ENCODE data around the gene NMB. TPM values are rescaled to one million over a fixed set of nuclear protein-coding genes. Genes with fewer than 3 reads are reported as not detected.

The NMB gene
- total RNA-seq, 2 experiments from 2014 or later: 5.1 to 5.7 TPM

GRCh38 chr15:84671211-84671610 lies 13.2 kb upstream of the NMB start:
- Mint-ChIP-seq H3K4me3 (no peak overlapping the region), H3K4me1 (ENCODE audit: low read depth) (peaks cover 33% of the 10 kb centered on the region), H3K27me3 (ENCODE audit: low read depth) (no peaks in the 10 kb centered on the region), H3K36me3 (ENCODE audit: low read depth) (peaks cover 25% of the 10 kb centered on the region), H3K27ac (peak overlapping the region; percentile 7), H3K9me3 (no peaks in the 10 kb centered on the region)
- CTCF ChIA-PET: interaction anchor here (0.7 to 1.4 kb wide), 2 partner anchors 12 to 30 kb away, joined by 3 to 6 read pairs; no protein-coding TSS in a partner anchor
- no peak for DNase-seq
- intact Hi-C loops (cut with micrococcal nuclease): no loop called here

DNA sequence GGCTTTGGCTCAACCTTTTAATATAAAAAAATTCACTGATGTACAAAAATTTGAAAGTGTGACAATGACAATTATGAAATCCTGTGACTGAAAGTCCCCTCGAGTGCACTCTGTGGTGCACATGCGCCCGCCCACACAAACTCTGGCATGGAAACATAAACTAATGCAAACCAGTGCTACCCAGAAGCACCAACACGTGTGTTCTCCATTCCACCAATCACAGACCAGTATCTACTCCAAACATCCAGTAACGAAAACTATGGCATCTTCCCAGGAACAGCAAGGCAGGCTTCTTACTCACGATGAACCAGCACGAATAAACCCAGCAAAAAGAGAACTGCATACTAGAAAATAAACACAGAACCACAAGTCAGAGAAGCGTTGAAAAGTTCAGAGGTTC lies 11.7 kb upstream of the NMB start:
- peak; percentile 59 for DNase-seq
- H3K4me3 Mint-ChIP-seq: no peak overlapping the region
- H3K4me1 Mint-ChIP-seq (ENCODE audit: low read depth): peaks cover 35% of the 10 kb centered on the region

GRCh38 chr15:84668221-84668982 lies 10.4 kb upstream of the NMB start:
- CTCF ChIA-PET: interaction anchor here (0.6 to 1.2 kb wide), 4 partner anchors 9 to 87 kb away, joined by 3 to 5 read pairs (median 4); no protein-coding TSS in a partner anchor
- intact Hi-C loops (cut with micrococcal nuclease): loop anchor here (2.0 kb wide), 1 partner anchor 14 kb away; the partner anchor contains the start of gene WDR73
- Mint-ChIP-seq H3K4me1 (ENCODE audit: low read depth) (peaks cover 35% of the 10 kb centered on the region), H3K27ac (peak overlapping the region; percentile 75), H3K9me3 (no peaks in the 10 kb centered on the region), H3K27me3 (ENCODE audit: low read depth) (no peaks in the 10 kb centered on the region), H3K4me3 (no peak overlapping the region), H3K36me3 (ENCODE audit: low read depth) (peaks cover 29% of the 10 kb centered on the region)
- no peak for DNase-seq

More for the DNA sequence above, 11.7 kb upstream of the NMB start:
- Mint-ChIP-seq H3K27ac (no peak overlapping the region), H3K9me3 (no peaks in the 10 kb centered on the region), H3K36me3 (ENCODE audit: low read depth) (peaks cover 30% of the 10 kb centered on the region), H3K27me3 (ENCODE audit: low read depth) (no peaks in the 10 kb centered on the region)
- intact Hi-C loops (cut with micrococcal nuclease): loop anchor here (1.0 to 2.0 kb wide), 5 partner anchors 15 to 92 kb away; partner anchors contain the start of genes SEC11A and WDR73
- CTCF ChIA-PET: no interaction called here

DNA sequence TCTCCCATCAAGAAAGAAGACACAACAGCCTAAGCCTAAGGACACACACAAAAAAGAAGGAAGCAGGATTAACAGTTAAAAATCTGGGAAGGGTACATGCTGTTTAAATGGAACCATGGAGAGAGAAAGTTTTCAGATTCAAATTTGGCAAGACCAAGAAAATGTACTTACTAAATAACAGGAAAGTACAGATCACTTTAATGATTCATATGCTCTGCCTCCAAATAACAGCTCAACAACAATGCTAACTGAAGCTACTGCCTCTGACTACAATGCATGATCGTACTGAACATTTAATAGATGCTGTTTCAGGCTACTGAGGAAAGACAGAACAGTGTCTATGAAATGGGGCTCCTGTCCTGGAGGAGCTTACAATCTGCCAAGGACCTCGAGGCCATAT lies 8.4 kb upstream of the NMB start:
- H3K27me3 Mint-ChIP-seq (ENCODE audit: low read depth): no peaks in the 10 kb centered on the region
- H3K4me1 Mint-ChIP-seq (ENCODE audit: low read depth): peaks cover 28% of the 10 kb centered on the region
- CTCF ChIA-PET: interaction anchor here (1.2 kb wide), 1 partner anchor 95 kb away, joined by 4 read pairs; no protein-coding TSS in a partner anchor
- no peak for DNase-seq
- no peak overlapping the region for H3K4me3 Mint-ChIP-seq
- intact Hi-C loops (cut with micrococcal nuclease): no loop called here
- H3K9me3 Mint-ChIP-seq: no peaks in the 10 kb centered on the region
- peaks cover 28% of the 10 kb centered on the region for H3K36me3 Mint-ChIP-seq (ENCODE audit: low read depth)
- peak overlapping the region; percentile 64 for H3K27ac Mint-ChIP-seq

- peaks cover 10% of the 10 kb centered on the region for H3K36me3 Mint-ChIP-seq (ENCODE audit: low read depth)
- no peak for DNase-seq
- peaks cover 18% of the 10 kb centered on the region for H3K4me1 Mint-ChIP-seq (ENCODE audit: low read depth)
- H3K27ac Mint-ChIP-seq: no peak overlapping the region
- CTCF ChIA-PET: no interaction called here
- intact Hi-C loops (cut with micrococcal nuclease): no loop called here
- no peaks in the 10 kb centered on the region for H3K9me3 Mint-ChIP-seq
- no peak overlapping the region for H3K4me3 Mint-ChIP-seq
- no peaks in the 10 kb centered on the region for H3K27me3 Mint-ChIP-seq (ENCODE audit: low read depth)
Observed at GRCh38 chr15:84661001-84661400, 3.0 kb upstream of the NMB start.

- Mint-ChIP-seq H3K36me3 (ENCODE audit: low read depth) (peaks cover 5% of the 10 kb centered on the region), H3K27me3 (ENCODE audit: low read depth) (no peaks in the 10 kb centered on the region), H3K4me1 (ENCODE audit: low read depth) (peaks cover 20% of the 10 kb centered on the region), H3K4me3 (no peak overlapping the region), H3K27ac (no peak overlapping the region), H3K9me3 (no peaks in the 10 kb centered on the region)
- intact Hi-C loops (cut with micrococcal nuclease): loop anchor here (10.0 kb wide), 1 partner anchor 745 kb away; no protein-coding TSS in a partner anchor
- CTCF ChIA-PET: interaction anchor here (0.8 to 2.3 kb wide), 5 partner anchors 8 to 218 kb away, joined by 3 to 8 read pairs (median 3); no protein-coding TSS in a partner anchor
- no peak for DNase-seq
Observed at GRCh38 chr15:84659904-84660781, 2.1 kb upstream of the NMB start.

- intact Hi-C loops (cut with micrococcal nuclease): loop anchor here (10.0 kb wide), 1 partner anchor 746 kb away; no protein-coding TSS in a partner anchor
- H3K27ac Mint-ChIP-seq: no peak overlapping the region
- H3K4me1 Mint-ChIP-seq (ENCODE audit: low read depth): peaks cover 25% of the 10 kb centered on the region
- no peaks in the 10 kb centered on the region for H3K27me3 Mint-ChIP-seq (ENCODE audit: low read depth)
- H3K4me3 Mint-ChIP-seq: peak overlapping the region; percentile 63
- H3K36me3 Mint-ChIP-seq (ENCODE audit: low read depth): no peaks in the 10 kb centered on the region
- DNase-seq: no peak
- no peaks in the 10 kb centered on the region for H3K9me3 Mint-ChIP-seq
- CTCF ChIA-PET: interaction anchor here (0.6 to 2.3 kb wide), 9 partner anchors 9 to 220 kb away, joined by 3 to 8 read pairs (median 3); no protein-coding TSS in a partner anchor
Observed at GRCh38 chr15:84658788-84659411, 901 bp upstream of the NMB start.

GRCh38 chr15:84657748-84658079 lies 285 bp downstream of the NMB start:
- H3K4me1 Mint-ChIP-seq (ENCODE audit: low read depth): peaks cover 33% of the 10 kb centered on the region
- no peak overlapping the region for H3K27ac Mint-ChIP-seq
- H3K27me3 Mint-ChIP-seq (ENCODE audit: low read depth): no peaks in the 10 kb centered on the region
- no peaks in the 10 kb centered on the region for H3K9me3 Mint-ChIP-seq
- peaks cover 2% of the 10 kb centered on the region for H3K36me3 Mint-ChIP-seq (ENCODE audit: low read depth)
- no peak for DNase-seq
- CTCF ChIA-PET: interaction anchor here (0.6 to 2.3 kb wide), 5 partner anchors 12 to 59 kb away, joined by 3 to 9 read pairs (median 8); no protein-coding TSS in a partner anchor
- H3K4me3 Mint-ChIP-seq: peak overlapping the region; percentile 70
- intact Hi-C loops (cut with micrococcal nuclease): loop anchor here (10.0 kb wide), 1 partner anchor 747 kb away; no protein-coding TSS in a partner anchor

DNA sequence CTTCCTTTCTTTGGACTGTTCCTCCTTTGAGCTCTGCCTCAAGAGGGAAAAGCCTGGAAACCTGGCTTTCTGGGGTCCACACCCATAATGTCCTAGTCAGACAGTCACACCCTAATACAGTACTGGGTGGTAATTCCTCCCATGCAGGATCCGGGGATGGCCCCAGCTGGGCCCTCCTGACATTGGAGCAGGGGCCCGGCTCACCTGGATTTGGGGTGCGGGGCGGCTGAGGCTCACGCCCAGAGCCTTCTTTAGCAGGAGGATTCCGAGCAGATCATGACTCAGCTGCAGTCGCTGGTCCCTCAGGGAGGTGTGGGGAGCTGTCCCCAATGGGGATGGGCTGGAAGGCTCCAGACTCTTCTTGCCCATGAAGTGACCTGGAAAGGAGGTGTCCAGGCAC lies 1.0 kb downstream of the NMB start:
- no peak overlapping the region for H3K27ac Mint-ChIP-seq

GRCh38 chr15:84654689-84655453 lies 3.1 kb downstream of the NMB start:
- no peaks in the 10 kb centered on the region for H3K9me3 Mint-ChIP-seq
- CTCF ChIA-PET: interaction anchor here (0.7 to 2.6 kb wide), 16 partner anchors 9 to 274 kb away, joined by 3 to 12 read pairs (median 3); no protein-coding TSS in a partner anchor
- intact Hi-C loops (cut with micrococcal nuclease): loop anchor here (1.0 to 10.0 kb wide), 13 partner anchors 14 to 750 kb away; partner anchors contain the start of genes PDE8A and SEC11A
- peak overlapping the region; percentile 39 for H3K27ac Mint-ChIP-seq
- H3K4me1 Mint-ChIP-seq (ENCODE audit: low read depth): peaks cover 42% of the 10 kb centered on the region
- H3K27me3 Mint-ChIP-seq (ENCODE audit: low read depth): no peaks in the 10 kb centered on the region
- peak overlapping the region; percentile 99 for H3K4me3 Mint-ChIP-seq
- DNase-seq: peak; percentile 90
- H3K36me3 Mint-ChIP-seq (ENCODE audit: low read depth): peaks cover 10% of the 10 kb centered on the region

More for the DNA sequence above, 1.0 kb downstream of the NMB start:
- intact Hi-C loops (cut with micrococcal nuclease): loop anchor here (10.0 kb wide), 1 partner anchor 748 kb away; no protein-coding TSS in a partner anchor
- H3K27me3 Mint-ChIP-seq (ENCODE audit: low read depth): no peaks in the 10 kb centered on the region
- H3K4me1 Mint-ChIP-seq (ENCODE audit: low read depth): peaks cover 37% of the 10 kb centered on the region
- peak overlapping the region; percentile 70 for H3K4me3 Mint-ChIP-seq
- no peaks in the 10 kb centered on the region for H3K9me3 Mint-ChIP-seq
- no peak for DNase-seq
- H3K36me3 Mint-ChIP-seq (ENCODE audit: low read depth): peaks cover 6% of the 10 kb centered on the region
- CTCF ChIA-PET: interaction anchor here (0.5 to 2.0 kb wide), 8 partner anchors 12 to 229 kb away, joined by 3 to 9 read pairs (median 4); no protein-coding TSS in a partner anchor
